GM18873 (cell line): ENCODE data around the gene COMMD3.
A peak's percentile ranks its signal among the peaks of the same experiment; 100 is the strongest.
"Not testable (repeated sequence)": the region's sequence is repeated elsewhere in the genome, so short reads cannot be mapped to it uniquely, and the experiment has no call there.

ENCODE experiments used
- ATAC-seq: cut with Tn5 transposase; IDR thresholded peaks from one replicate; pipeline ENCODE4 v1.9.1; 2021; ENCODE audit warnings: mild to moderate bottlenecking, moderate library complexity, moderate number of reproducible peaks; ENCODE audit not compliant: unreplicated experiment, low FRiP score

The COMMD3 gene

DNA sequence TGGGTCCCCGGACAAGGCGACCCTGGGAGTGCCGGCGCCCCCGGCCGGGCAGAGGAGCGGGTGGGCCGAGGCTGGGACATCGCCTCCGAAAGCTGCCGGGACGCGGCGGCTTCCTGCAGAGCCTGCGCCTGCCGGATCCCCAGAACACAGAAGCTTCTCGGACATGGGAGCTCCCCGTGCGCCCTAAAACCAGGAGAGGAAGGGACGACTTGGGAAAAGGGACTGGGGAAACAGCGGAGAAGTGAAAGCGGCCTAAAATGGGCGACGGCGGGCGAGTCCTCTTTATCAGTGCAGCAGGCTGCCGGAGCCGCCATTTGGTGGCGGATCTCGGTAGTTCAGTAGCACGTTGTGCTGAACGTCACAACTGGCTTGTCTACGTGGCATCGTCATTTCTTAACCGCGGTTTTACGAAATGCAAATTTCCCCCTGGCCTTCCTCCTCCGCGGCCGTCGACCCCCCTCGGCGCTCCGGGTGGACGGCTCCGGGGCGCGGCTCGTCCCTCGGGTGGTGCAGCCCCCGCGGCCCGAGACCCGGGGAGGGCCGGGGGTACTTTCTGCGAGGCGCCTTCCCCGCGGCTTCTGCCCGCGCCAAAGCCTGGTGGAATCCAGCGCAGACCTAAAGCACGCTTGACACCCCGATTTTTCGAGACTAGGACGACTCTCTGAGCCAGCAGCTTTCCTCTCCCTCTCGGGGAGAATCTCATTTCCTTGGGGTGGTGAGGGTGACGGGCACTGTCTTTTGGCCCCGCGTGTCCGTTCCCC lies 19.2 kb downstream of the COMMD3 start:
- peak; percentile 51 for ATAC-seq

DNA sequence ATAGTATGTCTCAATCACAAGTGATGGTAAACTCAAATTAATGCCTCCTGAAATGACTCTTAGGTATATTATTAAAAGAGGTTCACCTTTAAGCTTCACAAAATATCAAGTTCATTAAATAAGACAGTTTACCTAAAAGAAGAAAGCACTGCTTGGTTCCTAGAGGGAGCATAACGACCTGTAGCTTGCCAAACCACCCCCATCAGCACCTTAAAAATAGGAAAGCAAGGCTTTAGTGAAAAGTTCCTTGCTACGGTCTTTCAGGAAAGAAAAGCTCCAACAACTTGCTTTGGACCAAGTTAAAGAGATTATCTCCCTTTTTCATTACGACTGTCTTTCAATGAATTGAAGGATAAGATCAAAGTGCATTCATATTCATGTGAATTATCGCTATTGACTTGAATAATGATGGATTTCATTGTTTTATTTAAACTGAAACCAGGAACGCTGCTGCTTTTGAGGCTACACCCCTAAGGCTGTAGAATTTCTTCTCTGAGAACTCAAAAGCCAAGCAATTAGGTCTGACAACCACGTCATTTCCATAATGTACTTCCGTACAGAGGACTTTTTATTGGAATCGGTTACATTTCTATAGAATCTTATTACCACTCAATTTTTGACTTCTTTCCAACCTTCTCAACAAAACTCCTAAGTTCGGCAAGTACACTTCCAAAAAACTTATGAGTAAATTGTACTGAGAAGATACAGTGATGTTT lies 22.2 kb downstream of the COMMD3 start:
- ATAC-seq, result no peak

DNA sequence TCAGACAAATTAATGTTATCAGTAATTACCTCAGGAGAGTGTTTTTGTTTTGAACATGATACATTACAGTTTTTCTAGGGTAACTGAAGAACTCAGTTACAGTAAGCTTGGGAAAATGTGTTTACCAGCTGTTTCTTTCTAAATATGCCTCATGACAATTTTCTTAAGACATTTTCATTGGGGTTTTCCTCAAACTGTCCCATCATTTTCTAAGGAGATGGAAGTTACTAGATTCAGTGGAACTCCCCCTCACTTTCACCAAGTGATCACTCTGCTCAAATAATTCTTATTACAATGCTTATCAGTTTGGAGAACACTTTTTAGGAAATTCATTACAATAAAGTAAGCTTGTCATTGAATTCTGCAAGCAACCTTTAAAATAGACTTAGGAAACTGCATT lies 22.7 kb downstream of the COMMD3 start:
- no peak for ATAC-seq

DNA sequence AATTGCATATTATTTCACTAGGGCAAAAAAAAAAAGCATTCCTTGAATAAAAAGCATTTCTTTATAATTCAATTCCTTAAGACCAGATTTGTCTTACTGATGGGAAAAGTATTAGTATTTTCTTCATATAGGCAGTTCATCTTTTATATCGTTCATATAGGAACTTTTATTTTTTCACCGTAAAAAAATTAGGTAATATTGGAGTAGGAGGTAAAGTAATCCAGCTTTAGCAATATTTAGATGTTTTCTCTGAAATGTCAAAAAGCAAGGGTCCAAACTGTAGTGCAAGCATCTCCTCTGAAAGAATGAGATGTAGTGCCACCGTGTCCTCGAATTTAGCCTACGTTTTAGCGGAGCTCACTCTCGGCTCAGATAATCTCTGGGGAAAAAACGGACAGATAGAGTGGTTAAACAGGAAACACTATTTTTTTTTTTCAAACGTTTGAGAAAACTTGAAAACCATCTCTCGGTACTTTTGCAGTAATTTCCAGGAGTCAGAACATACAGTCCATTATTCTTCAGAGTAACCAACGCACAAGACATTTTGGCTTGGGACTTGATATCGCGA lies 23.7 kb downstream of the COMMD3 start:
- ATAC-seq, result no peak

DNA sequence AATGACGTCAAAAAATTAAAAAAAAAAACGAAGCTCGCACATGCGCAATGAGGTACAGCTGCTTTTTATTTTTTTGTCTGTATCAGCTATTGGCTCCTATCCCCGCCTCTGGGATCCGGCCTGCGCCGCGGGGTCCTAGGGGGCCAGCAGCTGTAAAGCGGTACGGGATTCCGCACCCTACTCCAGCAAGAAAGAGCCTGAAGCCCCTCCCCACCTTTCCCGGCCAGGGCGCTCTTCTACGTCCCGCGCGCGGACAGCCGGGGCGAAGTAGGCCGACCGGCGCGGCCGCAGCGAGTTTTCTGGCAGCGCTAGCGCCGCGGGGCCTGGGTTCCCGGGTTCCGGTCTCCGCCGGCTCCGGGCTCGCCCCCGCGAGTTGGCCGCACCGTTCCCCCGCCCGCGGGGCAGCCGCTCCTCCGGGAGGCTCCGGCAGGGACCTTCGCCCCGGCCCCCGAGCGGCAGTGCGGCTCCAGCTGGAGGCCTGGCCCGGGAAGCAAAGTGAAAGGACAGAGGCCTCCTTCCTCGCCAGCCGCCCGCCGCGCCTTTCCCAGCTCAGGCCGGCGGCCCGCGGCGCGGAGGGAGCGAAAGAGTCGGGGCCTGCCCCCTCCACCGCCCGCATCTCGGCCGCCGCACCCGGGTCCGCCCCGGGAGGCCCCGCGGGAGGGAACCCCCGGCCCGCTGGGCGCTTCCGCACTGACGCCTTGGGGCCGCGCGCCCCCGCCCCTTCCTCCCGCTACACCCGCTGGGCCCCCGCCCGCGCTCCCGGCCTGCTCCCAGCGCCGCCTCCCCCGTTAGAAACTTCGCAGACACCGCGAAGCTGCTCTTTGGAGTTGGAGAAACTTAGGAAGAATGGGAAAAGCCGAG lies 24.4 kb downstream of the COMMD3 start:
- ATAC-seq, result peak; percentile 30

DNA sequence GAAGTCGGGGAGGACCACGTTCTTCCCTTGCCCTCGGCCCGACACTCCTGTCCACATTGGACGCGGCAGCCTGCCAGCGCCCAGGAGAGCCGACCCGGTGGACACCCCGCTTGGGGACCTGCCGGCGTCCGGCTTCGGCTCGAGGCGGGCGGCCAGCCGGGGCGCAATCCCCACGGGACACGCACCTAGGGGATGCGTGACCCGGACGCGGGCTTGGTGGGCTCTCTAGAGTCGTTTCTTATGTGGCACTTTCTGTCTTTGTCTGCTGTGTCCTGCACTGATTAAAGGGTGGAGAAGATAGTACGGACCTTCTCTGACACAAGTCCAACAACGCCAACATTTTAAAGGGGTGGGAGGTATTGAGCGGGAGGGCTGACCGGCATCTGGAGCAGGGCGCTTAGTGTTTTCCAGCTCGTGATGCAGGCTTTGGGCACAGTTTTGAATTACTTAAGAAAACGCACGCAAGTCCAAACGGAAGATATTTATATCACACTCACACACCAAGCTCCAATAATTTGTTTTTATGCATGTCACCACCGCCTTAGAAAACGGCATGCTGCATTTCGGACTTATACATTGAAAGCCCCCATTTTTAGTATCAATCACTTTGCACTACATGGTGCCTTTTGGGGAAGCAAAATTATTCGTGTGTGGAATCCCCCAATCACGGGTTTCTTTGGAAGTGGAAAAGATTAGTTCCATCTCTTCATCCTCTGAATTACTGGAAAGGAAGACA lies 25.2 kb downstream of the COMMD3 start:
- ATAC-seq, result peak; percentile 13

DNA sequence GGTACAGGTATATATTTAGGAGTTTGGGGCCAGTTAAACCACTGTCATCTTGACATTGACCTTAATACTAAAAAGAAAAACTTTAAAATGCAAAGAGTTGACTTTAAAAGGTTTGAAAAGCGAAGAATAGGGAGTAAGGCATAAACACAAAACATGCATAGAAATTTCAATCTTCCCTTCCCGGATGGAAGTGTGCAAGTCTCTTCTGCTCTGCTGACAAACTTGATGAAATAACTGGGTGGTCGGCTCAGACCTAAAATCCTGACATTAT lies 25.7 kb downstream of the COMMD3 start:
- ATAC-seq, result no peak

DNA sequence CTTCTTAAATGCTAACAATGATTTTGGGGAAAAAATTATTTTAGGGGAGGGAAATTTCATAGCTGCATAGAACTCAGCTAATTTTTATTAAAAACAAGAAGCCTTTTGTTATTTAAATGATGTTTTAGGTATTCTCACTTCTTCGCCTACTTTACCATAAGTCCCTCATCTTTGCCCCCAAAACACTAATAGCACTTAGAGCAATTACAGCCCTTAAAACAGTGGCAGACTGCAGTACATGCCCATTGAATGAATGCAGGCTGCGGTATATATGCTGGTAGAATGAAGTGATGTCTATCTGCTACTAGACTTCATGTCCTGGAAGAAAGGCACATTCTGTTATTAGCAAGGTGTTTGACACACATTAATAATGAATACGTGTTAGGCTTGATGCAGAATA lies 26.2 kb downstream of the COMMD3 start:
- no peak for ATAC-seq

DNA sequence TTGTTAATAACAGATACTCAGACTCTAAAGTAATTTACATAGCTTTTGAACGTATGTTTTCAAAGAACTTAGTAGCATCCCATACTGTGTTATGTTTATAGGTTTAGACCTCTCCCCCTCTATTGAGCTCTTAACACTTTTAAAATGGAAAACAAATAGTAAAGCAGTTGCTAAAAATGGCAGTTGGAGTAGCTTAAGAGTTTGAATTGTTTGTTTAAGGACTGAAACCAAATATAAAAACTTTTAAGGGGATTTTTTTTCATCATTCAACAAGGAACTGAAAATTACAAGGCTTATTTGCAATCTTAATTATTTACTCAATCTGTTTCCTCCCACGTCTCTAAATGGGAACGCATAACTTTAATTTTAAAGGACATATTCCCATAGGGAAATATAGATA lies 27.5 kb downstream of the COMMD3 start:
- ATAC-seq, result no peak

DNA sequence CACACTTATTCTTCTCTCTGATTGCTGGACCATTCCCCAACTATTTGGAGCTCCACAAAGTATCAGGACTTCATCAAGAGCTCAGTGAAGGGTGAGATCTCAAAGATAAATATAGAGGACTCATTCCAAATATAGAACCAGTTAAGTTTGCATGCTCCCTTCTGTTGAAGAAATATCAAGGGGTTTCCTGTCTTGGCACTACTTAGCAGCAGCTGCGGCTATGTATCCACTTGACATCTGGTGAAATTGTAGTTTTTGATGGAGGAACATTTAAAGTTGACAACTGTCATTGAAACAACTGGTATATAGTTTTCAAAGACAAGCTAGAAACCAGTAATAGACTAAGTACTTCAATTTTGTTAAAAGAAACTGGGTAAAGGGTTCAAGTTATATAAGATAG lies 28.1 kb downstream of the COMMD3 start:
- no peak for ATAC-seq

DNA sequence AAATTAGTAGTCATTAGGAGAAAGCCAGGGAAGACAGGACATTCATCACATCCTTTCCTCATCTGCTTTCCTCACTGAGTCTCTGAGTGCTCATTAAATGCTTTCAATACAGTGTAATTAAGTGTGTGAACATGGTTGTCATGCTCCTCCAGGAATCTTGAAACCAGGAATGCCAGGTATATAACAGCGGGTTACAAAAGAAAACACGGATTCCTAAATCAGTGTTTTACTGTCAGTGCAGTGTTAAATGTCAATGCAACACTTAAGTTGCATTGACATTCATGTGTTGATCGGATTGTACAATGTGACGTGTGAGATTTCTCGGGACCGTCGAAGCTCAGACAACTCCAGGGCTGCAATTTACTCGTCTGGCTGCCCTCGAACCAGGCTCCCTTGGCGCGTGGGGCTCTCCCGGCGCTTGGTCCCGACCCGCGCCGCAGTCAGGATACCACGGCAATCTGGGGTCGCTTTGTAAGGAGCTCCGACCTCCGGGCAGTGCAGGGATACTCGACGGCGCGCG lies 28.7 kb downstream of the COMMD3 start:
- no peak for ATAC-seq

DNA sequence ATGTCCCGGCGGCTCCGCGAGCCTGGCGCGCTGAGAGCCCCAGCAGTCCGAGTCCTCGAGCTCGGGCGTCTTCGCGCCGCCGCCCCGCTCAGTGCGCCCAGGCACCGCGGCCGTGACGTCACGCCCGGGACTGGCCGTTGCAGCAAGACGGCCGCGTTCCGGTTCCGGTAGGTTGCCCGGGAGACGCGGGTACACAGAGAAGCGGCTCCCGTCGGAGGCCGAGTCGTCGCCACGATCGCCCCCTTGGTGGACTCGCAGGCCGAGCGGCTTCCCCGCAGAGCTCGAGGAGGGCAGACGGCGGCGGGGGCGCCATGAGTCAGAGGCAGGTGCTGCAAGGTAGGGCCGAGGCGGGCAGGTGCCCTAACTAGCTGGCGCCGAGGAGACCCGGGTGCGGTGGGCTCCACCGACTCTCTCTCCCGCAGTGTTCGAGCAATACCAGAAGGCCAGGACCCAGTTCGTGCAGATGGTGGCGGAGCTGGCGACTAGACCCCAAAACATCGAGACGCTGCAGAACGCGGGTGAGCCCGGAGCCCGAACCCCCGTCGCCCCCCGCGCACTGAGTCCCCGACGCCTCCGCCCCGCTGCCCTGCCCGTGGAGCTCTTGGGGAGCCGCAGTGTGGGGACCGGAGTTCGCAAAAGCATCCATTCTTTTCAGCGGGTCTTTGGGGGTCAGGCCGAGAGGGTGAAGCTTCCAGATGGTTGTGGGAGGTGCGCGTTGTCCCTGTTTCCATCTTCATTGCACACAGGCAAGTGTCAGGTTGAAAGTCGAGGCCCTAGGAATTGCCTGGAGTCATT lies 29.3 kb downstream of the COMMD3 start, which contains the start of gene SPAG6:
SPAG6 (plus strand) TSS at position 196 of the 795 bp plus-strand sequence; CDS start at position 312, 116 bp downstream.
- no peak for ATAC-seq

DNA sequence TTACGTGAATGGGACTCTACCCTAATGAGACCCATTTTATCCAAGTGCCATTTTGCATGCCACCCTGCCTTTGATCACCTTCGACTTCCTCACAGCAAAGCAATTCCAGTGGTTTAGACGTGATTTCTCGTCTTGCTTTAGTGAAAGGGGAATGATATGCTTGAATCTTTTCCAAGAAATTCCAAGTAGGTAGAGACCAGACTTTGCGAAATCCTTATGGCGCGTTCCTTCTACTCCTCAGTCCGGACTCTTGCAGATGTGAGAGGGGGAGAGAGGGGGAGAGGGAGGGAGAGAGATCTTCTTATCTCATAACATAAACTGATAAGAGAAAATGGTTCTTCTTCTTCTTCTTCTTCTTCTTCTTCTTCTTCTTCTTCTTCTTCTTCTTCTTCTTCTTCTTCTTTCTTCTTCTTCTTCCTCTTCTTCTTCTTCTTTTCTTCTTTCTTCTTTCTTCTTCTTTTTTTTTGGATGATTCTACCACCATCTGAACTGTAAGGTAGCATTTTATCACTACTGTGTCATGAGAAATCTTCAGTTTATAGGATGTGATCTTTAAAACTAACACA lies 30.0 kb downstream of the COMMD3 start:
- ATAC-seq, result no peak

DNA sequence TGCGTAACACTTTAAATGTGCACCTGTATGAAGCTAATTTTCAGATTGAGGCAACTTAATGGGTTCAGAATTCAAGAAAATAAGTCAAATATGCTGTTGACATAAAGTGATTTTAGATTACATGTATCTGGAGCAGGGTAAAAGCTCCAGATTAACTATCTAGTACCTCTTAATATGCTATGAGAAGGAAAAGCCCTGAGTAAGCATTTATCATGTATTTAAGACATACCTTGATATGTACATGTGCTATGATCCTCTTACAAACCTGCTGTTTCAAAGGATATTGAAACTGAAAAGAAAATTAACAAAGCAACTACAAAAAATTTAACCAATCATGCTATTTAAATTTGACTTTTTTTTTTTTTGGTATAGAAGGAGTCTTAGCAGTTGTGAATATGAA lies 33.6 kb downstream of the COMMD3 start:
- no peak for ATAC-seq

DNA sequence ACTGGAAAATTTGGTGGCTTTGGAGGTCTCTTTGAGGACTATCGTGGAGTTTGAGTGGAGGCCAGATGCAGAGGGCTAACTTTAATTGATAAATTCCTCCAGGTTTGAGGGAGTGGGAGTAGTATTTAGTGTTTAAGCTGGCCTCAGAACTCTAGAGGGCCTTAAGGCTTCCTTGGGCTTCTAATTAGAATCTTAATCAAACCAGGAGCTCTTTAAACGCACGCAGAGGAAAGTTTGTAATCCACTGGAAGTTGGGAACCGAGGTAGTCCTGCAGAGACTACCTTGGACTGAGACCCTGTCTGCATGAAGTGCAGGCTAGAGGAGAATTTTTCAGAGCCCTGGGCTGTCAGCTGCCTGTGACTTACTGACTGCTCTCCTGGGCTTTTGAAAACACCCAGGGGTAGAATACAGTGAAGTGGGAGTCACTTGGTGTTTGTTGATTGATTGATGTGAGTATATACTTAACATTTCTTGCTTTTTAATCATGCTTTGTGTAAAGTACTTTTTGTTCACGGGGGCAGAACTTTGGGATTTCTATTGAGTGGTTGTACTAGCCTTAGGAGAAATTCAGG lies 35.0 kb downstream of the COMMD3 start:
- no peak for ATAC-seq

DNA sequence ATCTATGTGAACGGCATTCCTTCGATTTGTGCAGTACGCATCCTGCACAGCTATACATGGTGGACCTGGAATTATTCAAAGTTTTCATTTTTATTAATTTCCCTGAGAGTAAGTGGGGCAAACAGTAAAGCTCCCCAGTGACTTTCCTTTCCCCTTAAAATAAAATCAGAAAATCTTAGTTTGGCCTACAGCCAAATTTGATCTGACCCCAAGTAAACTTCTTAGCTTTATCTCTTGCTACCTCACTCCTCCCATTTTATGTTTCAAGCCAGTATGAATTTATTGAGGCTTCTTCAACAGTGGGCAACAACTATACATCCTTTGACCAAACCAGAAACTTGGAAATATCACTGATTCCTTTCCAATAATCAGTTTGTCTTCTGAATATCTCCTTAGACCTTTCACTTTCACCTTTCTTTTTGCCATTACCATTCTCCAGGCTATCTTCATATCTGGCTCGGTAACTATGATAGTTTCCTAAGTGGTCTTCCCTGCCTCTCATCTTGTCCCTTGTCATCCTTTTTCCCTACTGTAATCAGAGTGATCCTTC lies 40.2 kb downstream of the COMMD3 start:
- ATAC-seq, result no peak

DNA sequence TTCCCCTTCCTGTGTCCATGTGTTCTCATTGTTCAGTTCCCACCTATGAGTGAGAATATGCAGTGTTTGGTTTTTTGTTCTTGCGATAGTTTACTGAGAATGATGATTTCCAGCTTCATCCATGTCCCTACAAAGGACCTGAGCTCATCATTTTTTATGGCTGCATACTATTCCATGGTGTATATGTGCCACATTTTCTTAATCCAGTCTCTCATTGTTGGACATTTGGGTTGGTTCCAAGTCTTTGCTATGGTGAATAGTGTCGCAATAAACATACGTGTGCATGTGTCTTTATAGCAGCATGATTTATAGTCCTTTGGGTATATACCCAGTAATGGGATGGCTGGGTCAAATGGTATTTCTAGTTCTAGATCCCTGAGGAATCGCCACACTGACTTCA lies 41.6 kb downstream of the COMMD3 start:
- not testable (repeated sequence) for ATAC-seq

DNA sequence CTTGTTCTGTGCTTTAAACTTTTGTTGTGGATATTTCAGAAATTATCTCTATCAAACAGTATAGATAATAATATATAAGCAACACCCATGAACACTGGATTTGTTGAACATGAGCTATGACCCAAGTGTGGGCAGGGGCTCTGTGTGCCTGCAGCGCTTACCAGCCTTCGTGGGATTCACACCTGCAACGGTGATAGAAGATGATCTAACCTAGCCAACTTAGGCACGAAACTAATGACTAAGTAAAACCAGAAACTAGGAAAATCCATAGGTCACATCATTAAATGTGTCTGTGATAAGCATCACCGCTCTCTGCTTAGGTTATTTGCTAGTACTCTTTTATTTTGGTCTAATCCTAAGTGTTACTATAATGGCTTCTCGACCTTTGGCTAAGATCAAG lies 47.1 kb downstream of the COMMD3 start:
- ATAC-seq, result no peak
